Occipital lobe (tissue), 2 donors: ENCODE measurements around the gene INPP5K. TPM values are rescaled to one million over a fixed set of nuclear protein-coding genes. Genes with fewer than 3 reads are reported as not detected.
"Not testable (repeated sequence)": the region's sequence is repeated elsewhere in the genome, so short reads cannot be mapped to it uniquely, and the experiment has no call there.

Experiments used
- DNase-seq: peaks from one replicate; lab custom pipeline; 2025; lab: John Stamatoyannopoulos, UW
- total RNA-seq: library from RNA; depleted of rRNA; stranded (reverse); fragments of >200 nt; gene quantifications from one replicate; pipeline ENCODE4 v1.2.3, GENCODE V29; 2014

The INPP5K gene
- total RNA-seq, 1 donor from 2014 or later, result 43.2 TPM

DNA sequence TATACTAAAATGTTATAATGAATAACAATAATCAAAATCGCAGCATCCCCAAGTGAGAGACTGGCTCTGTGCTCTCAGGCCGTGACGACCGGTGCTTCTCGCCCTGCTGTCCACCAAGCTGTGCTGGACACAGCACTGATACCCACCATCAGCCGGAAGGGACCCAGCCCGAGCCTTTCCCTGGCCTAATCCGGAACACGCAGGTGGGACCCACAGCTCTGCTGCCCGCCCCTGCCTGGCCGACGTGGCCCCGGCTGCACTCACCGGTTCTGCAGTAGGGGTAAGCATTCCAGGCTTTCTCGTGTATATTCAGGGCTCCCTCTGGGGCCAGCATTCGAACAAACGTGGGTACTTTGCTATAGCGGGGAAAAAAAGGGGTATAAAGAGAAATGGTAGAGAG is 31.6 kb upstream of the INPP5K start:
- DNase-seq, result no peak

DNA sequence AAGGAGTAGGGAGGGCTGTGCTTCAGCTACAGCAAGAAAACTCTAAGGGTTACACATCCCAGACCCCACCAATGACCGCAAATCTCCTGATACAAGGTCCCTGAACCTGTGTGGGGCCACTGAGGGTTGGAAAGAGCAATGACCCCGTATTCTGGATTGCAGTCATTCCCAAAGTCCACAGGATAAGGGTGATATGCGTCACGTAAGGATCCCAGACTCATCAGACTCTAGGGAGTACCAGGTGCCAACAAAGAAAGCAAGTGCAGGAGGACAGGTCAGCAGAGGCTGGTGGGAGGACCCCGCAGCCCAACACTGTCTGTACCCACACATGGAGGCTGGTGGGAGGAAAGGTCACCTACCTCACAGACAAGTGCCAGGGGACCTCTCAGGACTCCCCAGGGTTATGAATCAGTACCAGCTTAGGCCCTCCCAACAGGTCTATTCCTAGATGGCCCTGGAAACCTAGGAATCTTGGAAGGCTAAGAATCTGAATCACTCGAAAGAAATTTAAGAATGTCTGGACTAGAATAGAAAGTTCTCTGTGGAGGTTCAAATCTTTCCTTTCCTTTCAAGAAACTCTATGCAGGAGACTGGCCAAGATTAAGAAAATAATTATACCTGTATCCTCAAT is 30.0 kb upstream of the INPP5K start:
- no peak for DNase-seq

DNA sequence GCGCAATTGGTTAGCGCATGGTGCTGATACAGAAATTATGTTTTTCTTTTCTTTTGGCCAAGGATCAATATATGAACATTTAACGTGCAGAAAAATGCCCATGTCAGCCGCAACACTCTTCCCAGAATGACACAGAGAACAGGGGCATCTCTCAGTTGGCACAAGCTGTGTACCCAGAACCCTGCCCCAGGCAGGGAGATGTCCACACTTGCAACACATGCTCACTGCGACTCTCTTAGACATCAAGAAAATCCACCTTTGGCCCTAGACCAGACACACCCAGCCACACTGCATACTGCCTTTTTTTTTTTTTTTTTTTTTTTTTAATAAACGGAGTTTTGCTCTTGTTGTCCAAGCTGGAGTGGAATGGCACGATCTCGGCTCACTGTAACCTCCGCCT is 29.2 kb upstream of the INPP5K start:
- no peak for DNase-seq

DNA sequence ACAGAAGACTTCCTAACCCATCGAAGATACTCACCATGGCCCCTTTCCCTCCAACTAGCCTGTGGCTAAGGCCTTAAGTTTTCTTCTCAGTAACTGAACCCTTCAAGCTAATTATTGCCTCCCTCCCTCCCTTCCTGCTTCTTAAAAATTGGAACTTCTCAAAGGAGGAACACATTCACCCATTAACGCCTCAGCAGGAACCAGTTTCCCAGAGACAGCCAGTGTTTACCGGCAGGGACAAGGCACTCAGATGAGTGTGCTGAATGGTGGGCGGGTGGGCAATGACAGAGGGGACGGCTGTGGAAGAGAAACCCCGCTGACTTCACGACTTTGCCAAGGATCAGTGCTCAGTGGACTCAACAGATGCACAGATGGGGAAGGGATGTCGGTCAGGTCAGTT is 25.9 kb upstream of the INPP5K start:
- no peak for DNase-seq

DNA sequence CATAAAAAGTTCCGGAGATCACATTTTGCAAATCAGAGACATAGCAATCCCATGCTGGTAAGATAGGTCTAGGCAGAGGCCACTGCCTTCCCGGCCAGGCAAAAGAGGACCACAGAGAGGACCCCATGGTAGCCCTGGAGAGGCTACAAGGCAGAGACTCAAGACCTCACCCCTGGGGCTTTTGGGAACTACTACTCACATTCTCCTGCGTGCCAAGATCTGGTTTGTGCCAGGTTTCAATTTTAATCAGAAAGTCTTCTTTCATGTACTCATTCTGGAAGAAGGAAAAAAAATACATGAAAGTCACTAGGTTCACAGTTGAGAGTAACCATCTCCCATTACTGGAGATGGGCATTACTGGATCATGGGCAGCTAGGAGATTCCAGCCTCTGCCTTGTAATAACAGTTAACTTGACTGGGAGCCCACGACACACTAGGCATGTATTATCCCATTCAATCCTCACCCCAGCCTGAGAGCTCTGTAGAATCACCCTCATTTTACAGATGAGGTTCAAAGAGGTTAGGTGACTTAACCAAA is 25.0 kb upstream of the INPP5K start:
- DNase-seq, result no peak

DNA sequence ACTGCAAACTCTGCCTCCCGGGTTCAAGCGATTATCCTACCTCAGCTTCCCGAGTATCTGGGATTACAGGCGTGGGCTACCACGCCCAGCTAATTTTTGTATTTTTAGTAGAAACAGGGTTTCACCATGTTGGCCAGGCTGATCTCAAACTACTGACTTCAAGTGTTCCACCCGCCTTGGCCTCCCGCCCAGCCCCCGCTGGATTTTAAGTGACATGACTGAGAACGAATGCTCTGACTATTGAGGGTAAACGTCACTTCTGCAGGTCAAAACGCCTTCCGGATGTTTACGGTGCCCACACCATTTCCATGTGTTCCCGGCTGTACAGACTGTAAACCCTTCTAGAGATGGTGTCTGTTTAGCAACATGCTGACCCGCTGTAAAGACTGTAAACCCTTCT is 23.4 kb upstream of the INPP5K start:
- DNase-seq, result no peak

DNA sequence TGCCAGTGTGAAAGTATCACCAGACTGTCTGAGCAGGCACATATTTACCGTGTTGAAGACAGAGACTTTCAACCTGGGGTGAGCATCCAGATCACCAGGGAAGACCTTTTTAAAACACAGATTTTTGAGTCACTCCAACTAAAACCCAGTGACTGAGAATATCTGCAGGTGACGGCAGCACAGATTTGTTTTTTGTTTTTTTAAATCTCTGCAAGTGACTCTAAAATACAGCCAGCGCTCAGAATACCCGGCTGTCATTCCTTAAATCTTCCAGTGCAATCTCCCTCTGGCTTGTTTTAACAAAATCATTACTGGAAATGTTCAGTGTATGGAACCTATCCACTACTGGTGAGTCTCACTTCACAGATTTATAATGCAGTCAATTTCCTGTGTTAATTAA is 19.3 kb upstream of the INPP5K start:
- no peak for DNase-seq

DNA sequence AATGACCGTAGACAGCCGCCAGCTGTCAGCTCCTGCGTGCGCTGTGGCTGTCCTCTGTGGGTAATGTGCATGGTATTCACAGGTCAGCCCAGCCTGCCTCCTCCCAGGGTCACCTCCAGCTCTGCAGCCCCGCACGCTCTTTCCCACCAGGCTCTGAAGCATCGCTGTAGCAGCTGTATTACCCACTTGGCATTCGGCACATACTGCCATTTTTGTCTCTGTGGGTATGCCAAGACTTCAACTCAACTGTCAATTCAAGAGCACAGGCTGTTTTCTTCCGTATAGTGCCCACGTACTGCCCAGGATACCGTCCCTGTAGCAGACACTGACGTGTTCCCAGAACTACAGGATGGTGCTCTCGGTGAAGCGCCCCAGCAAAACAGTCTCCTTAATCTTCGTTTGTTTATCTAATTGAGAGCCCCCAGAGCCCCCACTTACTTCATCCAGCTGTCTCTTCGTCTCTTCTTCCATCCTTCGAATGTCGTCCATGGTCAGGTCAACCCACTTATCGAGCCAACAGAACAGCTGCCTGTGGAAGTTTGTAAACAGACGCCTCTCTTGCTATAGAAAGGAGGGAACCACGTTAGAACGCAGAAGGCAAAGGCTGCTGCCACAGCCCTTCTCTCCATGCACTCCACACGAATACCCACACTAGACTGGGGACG is 17.4 kb upstream of the INPP5K start:
- no peak for DNase-seq

DNA sequence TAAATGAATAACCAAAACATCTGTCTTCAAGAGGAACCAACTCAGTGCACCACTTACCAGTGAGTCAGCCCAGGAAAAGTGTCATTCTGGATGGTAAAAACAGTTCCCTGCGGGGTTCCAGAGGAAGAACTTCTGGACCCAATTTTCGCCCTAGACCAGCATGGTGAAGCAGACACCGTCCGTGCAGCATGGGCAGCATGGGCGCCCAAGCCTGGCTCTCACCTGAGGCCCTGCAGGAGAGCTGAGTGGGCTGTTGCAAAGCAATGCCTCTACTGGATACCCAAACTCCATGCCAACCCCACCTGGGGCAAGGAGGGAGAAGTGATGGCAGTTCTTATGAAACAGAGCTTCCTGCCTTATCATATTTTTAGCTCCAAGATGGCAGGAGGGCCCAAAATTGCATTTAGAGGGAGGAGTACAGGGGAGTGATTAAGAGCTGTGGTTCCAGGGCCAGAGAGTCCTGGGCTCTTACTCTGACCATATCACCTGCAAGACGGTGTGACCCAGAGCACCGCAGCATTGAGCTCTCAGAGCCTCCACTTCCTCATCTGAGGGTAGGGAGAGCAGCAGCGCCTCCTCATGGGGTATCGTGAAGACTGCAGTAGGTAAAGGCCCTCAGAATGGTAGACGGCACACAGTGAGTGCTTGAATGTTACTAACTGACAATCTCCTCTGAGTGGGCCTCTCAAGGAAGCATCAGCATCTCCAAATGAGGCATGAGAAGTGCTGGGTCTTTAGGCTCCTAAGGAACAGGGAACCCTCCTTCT is 16.6 kb upstream of the INPP5K start:
- no peak for DNase-seq

DNA sequence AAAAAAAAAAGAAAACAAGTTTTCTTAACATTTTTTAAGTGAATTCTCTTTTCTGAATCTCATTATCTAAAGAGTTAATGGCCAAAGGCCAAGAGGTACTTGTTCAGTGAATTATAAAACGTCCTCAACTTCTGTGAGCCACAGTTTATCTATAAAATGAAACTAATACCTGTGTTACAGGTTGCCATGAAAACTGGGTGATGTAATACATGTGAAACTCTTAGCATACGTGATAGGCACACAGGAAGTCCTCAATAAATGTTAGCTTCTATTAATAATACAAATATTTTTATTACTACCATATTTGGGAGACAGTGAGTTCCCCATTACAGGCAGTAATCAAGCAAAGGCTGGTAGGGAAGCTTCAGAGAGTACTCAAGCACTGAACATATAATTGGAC is 13.5 kb upstream of the INPP5K start:
- DNase-seq, result no peak

DNA sequence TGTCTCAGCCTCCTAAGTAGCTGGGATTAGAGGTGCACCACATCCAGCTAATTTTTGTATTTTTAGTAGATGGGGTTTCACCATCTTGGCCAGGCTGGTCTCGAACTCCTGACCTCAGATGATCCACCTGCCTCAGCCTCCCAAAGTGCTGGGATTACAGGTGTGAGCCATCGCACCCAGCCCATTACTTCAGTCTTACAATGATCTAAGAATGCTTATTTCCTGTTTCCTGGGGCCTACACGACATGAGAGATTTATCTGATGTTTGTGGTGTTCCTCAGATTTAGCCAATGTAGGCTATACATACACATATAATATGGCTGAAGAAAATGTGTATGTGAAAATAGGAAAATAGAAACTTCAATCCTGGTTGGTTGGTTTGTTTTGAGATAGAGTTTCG is 10.5 kb upstream of the INPP5K start:
- not testable (repeated sequence) for DNase-seq

DNA sequence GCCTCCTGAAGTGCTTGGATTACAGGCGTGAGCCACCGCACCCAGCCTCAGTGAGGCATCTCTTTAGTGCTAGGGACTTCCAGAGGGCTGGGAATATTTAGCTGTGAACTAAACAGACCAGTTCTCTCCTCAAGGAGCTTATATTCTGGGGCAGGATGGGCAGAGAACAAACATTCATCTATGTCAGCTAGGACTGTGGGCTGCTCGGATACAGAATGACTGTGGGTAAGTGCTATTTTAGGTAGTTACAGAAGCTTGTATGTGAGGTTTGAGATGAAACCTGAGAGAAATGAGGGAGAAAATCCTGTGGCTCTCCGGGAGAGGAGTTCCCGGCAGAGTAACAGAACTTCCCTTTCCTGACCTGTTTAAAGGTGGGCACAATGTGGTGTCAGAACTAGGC is 6.2 kb upstream of the INPP5K start:
- no peak for DNase-seq

DNA sequence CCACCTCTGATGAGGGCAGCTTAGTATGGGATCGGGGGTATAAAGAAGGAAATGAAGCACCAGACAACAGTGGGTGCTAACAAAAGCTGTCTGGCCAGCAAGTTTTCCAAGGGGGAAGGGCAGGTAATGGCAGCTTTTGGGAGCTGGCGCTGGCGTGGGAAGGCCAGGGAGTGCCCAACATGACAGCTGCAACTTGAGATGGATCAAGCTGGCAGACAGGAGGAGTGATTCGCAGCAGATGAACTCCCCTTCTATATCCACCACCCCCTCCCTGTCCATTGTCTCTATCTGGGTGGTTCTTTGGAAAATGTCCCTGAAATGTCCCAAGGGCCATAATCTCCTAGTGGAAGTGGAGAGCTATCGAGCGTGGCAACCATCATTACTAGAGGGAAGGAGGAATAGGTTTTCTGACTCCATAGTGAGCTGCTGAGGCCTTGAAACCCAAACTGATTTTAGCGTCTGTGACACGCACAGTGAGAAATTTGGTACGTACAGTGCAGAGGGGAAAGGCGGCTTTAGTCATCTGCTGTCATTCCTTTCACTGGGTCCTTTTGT is 4.8 kb upstream of the INPP5K start:
- DNase-seq, result no peak

DNA sequence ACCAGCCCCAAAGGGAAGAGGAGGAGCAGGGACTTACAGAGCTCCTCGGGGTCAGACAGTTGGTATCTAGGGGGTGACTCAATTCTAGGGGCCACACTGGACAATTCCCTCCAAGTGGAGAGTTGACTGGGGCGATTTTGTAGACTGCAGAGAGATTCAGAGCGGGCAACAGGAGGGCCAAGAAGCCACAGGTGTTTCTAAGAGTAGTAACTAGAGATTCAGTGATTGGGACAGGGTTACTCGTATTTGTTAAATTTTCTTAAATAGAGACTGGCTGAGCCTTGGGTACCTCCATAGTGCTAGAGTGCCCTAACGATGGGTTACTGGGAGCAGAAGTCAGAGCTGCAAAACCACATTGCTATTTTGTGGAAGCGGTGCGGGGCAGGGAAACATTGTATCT is 3.3 kb upstream of the INPP5K start:
- DNase-seq, result no peak

DNA sequence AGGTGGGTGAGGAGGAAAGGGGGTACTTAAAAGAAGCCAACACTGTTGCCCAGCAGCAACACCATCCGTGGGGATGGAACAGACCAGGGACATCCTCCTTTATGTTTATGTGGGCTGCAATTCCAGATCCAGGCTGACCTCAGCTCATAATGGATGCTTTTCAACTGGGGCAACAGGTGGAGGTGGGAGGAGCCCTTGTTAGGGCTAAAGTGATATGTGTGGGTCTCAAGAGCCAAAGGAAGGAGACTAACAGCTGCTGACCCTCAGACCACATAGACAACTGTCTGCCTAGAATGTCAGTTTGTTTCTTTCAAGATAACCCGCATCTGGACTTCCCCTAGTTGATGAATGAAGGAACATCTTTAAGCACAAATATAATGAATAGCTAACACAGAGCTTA is 2.0 kb upstream of the INPP5K start:
- no peak for DNase-seq

DNA sequence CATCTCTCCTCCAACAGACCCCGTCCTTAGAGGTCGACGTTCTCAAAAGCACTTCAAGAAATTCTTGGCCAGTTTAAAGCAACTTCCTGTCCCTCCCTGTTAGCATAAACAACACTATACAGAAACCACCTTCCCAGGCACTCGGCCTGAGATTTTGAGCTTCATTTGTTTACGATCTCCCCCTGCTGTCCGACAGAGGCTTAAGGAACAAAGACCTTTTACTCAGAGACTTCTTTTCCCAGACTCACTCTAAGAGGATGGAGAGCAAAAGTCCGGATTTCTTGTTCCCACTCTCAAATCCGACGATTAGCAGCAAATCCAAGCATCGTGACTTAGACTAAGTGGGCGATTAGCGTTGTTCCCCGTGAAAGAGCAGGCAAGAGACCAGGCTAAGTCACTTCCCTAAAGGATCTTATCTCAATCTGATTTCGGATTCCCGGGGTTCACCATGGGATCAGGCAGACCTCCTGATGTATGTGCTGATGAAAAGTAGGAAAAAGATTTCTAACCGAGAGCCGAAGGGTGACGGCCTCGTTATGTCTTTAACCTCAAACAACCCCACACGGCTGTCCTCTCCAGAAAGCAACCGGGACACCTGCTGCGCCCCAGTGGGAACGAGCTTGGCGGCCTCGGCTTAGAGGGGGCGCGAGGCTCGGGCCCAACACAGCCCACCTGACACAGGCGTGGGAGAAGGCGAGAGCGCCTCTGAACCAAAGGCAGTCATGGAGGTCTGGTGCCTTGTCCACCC is 598 bp downstream of the INPP5K start:
- no peak for DNase-seq

DNA sequence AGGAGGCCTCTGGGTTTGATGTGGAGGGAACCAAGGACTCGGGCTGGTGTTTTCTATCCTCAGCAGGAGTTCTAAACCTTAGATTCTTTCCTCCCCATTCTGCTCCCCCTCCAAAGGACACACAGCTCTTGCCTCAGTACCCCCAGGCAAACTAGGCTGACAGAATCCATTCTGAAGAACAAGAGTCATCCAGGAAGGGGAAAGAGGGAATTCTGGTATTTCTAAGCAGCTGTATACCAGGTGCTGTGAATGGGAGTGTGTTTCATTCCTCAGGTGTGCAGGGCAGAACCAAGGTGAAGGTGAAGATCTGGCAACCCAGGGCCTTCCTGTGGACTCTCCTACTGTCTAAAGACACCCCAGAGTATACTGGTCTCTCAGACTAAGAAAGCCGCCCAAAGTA is 4.1 kb downstream of the INPP5K start:
- DNase-seq, result no peak

DNA sequence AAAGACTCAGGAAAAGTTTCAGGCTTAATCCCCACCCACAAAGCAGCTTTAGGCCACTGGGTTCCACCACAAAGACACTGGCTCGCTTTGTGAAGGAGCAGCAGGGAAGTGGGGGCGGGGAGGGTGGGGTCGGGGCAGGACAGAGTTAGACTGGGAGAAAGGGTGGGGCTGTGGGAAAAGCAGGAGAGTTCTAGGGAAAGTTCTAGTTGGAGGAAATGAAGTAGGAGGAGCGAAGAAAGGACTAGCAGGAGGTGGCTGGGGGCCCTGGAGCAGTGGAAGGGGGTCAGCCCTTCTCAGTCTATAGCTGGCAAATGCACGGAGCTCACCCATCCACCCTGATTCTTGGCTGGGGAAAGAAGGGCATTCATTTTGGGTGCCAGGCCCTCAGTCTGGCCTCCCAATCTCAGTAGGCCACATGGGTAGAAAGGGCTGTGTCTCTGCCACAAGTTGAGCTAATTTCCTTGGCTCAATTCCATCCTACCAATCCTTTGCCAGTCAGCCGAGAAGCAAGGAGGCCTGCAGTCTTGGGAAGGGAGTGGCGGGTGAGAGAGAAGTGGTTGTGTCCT is 4.6 kb downstream of the INPP5K start:
- no peak for DNase-seq

DNA sequence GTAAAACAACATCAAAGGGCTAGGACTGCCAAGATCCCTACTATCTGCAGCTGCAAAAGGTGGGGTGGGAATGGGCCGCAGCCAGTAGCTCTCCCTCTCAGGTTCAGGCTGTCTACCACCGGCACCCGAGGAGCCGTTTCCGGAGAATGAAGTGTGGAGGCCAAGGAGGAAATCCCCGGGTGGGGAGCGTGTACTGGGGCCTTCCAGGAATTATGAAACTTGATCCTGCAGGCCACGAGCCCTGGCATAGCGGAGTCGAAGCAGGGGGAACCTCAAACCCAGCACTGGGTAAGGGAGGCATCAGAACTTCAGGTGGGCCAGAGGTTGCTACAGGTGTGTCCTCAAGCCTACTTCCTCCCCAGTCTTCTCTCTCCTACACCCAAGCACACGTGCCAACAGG is 5.1 kb downstream of the INPP5K start:
- no peak for DNase-seq

DNA sequence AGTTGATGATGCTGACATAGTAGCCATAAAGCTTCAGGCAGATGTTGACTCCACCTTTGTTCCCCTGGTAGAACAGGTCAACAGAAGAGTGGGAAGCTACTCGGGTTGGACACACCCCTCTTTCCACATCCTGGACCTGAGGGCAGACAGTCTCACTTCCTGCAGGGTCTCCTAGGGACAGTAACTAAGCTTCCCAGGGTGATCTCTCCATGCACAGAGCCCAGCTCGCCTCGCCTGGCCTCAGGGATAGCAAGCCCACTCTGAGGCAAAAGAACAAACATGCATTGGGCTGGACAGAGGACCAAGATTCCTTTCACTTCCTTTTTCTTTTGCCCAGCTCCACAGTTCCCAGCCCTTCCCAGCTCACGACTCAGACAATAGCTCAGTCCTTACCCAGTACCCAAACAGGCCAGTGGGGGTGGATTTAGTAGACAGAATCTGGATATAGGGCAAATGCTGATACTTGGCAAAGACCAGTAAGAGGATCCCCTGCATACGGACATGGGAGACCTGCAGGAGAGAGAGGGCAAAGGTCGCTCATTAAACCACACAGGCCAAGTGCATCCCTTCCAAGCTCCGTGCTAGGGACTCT is 7.0 kb downstream of the INPP5K start:
- no peak for DNase-seq

DNA sequence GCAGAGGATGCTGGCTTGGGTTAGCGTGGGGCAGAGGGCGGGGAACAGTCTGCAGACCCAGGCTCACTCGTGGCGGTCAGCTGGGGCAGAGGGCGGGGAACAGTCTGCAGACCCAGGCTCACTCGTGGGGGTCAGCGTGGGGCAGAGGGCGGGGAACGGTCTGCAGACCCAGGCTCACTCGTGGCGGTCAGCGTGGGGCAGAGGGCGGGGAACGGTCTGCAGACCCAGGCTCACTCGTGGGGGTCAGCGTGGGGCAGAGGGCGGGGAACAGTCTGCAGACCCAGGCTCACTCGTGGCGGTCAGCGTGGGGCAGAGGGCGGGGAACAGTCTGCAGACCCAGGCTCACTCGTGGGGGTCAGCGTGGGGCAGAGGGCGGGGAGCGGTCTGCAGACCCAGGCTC is 7.7 kb downstream of the INPP5K start:
- not testable (repeated sequence) for DNase-seq
